HG02938 (cell line): ENCODE results near the gene NOP58.
"Not testable (repeated sequence)": the region's sequence is repeated elsewhere in the genome, so short reads cannot be mapped to it uniquely, and the experiment has no call there.

ENCODE experiments used
- ATAC-seq: cut with Tn5 transposase; IDR thresholded peaks from one replicate; pipeline ENCODE4 v1.9.1; 2021; ENCODE audit warnings: mild to moderate bottlenecking, moderate library complexity; ENCODE audit not compliant: unreplicated experiment

NOP58 gene, protein sequence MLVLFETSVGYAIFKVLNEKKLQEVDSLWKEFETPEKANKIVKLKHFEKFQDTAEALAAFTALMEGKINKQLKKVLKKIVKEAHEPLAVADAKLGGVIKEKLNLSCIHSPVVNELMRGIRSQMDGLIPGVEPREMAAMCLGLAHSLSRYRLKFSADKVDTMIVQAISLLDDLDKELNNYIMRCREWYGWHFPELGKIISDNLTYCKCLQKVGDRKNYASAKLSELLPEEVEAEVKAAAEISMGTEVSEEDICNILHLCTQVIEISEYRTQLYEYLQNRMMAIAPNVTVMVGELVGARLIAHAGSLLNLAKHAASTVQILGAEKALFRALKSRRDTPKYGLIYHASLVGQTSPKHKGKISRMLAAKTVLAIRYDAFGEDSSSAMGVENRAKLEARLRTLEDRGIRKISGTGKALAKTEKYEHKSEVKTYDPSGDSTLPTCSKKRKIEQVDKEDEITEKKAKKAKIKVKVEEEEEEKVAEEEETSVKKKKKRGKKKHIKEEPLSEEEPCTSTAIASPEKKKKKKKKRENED

DNA sequence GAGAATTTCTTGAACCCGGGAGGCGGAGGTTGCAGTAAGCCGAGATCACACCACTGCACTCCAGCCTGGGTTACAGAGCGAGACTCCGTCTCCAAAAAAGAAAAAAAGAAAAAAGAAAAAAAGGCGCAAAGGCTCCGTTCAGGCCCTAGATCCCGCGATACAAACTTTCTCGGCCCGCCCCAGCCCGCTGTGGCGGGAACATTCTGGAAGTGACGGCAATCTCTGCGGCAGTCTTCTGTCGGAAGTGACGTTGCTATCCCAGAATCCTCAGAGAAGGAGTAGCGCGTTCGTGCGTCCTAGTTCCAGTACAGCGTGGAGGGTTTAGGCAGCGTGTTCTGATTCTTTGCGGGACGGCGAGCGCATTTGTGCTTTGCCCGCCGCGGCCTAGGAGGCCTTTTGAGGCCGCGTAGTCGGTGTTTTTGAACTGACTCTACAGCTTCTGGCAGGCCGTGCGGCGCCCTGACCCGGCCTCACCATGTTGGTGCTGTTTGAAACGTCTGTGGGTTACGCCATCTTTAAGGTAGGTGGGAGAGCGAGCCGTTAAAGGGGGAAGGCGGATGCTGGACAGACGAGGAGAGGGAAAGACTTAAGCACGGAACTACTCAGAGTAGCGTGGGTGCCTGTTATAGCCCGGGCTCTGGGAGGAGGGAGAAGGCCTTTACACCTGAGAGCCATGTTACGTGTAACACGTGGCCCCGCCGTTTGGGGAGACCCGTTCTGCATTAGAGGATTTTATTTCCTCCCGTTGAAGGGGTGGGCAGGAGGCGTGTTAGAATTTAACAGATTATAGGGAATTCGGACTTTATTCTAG lies at the start of gene NOP58:
NOP58 (plus strand) TSS at position 297 of the 811 bp plus-strand sequence; CDS start at position 476, 179 bp downstream.
- ATAC-seq = peak; percentile 79

DNA sequence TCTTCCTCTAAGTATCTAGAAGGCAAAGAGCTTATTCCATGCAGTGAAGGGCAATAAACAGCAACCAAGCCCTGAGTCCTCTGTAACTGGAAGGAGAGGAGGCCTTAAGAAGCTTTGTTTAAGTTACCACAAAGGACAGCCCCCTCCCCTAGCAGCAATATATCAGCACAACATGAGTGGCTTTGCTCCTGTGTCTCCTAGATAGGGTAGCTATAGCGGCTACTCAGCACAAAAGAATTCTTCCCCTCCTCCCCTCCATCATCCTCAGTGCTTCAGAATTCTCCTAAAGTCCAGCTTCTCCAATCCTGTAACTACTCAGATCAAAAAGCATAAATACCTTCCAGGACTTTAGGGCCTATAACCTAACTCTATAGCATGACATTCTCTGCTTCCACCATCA lies 43.7 kb upstream of the NOP58 start:
- no peak for ATAC-seq

DNA sequence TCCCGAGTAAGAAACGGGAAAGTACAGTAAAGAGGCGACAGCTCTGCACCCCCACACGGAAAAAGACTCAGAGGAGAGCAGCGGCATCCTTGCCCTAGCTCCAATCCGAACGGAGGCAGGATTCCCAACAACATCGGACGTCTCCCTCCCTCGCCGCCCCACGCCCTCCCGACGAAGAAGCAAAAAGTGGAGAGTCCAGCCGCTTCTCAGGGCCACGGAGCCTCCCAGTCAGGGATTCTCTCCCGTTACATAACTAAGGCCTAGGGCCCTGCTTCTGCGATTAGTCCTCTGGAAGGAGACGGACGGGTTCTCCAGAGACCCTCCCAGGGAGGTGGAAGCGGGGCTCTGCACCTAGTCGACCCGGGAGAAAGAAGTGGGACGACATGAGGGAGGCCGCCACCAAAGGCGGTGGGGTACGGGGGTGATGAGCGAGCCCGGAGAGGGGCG lies 27.8 kb upstream of the NOP58 start:
- peak; percentile 46 for ATAC-seq

DNA sequence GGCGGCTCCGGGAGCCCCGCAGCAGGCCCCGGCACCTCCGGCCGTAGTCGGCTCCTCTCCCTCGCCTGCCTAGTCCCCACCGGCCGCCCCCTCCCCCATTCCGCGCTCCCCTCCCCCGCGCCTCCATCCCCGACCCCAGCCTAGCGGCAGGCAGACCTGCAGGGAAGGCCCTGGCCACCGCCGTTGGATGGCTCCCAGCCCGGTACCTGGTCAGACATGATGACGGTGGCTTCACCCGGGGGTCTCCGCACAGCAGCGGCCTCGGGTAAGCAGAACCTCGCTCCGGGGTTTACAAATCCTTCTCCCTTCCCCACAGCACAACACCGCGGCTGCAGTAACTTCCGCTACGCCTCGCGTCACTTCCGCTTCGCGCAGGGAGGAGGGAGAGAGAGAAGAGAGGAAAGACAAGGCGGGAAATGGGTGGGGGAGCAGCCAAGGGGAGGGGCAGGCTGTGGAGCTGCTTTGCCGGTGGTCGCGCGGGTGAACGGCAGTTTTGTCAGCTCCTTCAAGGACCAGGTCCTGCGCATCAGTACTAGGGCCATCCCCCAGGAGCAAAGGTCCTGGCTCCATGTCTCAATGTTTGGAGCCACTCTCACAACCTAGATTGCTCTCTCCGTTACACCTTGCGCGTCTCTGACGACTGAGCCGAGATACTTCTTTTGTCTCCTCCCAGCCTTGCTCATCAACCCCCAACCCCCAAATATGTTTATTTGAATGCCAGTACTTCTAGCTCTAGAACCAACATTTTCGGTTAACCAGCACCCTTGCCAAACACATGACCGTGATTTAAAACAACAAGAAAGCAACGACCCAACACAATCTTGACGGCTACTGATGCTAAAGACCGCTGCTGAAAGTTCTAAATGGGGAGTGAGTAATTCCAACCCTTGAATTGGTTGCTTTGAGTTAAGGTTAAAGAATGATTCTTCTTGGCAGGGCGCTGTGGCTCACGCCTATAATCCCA lies 27.0 kb upstream of the NOP58 start, which contains the start of gene SUMO1:
SUMO1 (minus strand) TSS at position 364 of the 964 bp plus-strand sequence; CDS start at position 218, 146 bp downstream.
- ATAC-seq = peak; percentile 90

DNA sequence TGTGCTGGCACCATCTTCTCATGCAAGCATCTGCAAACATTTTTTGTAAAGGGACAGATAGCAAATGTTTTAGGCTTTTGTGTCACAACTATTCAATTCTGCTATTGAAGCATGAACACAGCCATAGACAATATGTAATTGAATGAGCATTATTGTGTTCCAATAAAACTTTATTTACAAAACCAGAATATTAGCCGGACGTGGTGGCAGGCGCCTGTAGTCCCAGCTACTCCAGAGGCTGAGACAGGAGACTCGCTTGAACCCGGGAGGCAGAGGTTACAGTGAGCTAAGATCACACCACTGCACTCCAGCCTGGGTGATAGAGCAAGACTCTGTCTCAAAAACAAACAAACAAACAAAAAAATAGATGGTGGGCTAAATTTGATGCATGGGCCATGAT lies 17.9 kb upstream of the NOP58 start:
- not testable (repeated sequence) for ATAC-seq

DNA sequence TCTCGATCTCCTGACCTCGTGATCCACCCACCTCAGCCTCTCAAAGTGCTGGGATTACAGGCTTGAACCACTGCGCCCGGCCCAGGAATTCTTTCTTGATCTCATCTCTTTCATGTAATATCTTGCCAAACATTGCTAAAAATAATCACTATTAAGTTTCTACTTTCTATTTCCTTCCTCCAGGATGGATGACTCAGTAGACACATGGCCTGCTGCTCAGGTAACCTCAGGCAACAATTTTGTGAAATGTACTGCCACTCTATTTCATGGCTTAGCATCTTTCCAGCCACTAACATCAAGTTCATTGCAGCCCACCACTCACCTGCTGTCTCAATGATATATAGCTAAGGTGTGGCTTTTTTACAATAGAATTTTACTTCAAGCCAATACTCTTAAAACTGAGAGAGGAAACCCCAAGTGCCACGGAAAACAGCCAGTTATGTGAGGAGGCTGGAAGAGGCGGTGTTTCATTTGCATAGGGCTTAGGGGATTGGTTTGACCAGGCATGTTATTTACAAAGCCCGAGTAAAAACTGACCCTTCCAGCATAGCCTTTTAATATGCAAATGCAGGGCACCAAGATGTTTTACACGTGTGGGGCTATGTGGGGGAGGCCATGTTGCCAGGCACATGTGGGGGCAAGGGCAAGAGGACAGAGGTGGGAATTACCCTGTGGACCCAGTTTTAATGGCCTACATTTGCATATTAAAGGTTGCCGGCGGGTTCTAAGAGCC lies 15.9 kb upstream of the NOP58 start:
- ATAC-seq = no peak

DNA sequence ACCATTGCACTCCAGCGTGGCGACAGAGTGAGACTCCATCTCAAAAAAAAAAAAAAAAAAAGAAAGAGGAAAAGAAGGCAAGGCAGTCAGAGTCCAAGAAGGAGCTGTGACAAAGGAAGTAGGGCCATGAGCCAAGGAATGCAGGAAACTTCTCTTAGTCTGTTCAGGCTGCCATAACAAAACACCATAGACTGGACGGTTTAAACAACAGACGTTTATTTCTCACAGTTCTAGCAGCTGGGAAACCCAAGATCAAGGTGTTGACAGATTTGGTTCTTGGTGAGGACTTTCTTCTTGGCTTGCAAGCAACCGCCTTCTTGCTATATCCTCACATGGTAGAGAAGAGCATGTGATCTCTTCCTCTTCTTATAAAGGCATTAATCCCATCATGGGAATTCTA lies 14.1 kb upstream of the NOP58 start:
- ATAC-seq = no peak

DNA sequence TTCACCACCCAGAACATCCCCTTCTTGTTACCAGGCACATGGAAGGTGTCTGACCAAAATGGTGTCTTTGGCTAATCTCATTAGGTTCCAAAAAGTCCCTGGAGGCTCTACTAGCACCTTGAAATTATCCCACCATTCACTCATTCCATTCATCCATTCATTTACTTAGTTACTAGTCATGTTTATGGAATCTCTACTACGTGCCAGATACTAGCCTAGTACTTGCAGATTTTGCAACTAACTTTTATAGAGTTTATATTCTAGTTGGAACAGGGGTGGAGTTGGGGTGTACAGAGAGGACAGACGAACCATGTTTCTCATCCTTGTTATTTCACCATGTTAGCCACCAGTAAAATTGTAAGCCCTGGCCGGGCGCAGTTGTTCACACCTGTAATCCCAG lies 4.0 kb upstream of the NOP58 start:
- ATAC-seq = no peak

DNA sequence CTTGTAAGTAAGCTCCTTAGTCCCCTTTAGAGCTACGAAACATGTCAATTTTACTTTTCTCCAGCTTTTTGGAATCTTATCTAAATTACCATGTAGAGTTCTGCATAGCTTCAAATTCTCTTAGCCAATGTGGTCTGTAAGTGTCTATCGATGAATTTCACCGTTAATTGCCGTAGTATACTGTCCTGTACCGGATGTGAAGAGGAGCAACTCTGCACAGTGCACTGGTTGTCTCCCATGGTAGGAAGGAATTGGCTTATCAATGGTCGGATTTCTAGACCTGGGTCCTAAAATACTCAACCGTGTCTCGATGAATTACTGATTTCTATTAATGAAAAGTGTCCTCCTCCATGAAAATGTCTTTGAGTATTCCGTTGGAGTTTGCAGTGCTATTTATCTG lies 1.9 kb downstream of the NOP58 start:
- no peak for ATAC-seq

DNA sequence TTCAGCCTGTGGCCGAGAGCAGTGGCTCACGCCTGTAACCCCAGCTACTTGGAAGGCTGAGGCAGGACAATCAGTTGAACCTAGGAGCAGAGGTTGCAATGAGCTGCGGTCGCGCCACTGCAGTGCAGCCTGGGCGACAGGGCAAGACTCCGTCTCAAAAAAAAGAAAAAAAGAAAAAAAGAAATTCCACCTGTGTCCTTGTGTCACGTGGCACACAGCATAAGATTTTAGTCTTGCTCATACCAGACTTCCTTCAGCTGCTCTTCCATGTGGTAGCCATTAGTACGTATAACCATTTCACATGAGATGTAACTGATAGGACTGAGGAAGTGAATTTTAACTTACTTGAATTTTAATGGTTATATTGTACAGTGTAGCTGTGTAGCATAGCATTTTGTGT lies 4.0 kb downstream of the NOP58 start:
- ATAC-seq = no peak

DNA sequence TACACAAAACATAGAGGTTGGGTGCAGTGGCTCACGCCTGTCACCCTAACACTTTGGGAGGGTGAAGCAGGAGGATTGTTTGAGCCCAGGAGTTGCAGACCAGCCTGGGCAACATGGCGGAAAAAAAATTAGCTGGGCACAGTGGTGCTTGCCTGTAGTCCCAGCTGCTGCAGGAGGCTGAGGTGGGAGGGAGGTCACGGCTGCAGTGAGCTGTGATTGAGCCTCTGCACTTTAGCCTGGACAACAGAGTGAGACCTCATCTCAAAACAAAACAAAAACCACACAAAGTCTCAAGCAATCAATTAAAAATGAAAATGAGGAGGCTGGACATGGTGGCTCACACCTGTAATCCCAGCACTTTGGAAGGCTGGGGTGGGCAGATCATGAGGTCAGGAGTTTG lies 4.9 kb downstream of the NOP58 start:
- ATAC-seq = no peak

DNA sequence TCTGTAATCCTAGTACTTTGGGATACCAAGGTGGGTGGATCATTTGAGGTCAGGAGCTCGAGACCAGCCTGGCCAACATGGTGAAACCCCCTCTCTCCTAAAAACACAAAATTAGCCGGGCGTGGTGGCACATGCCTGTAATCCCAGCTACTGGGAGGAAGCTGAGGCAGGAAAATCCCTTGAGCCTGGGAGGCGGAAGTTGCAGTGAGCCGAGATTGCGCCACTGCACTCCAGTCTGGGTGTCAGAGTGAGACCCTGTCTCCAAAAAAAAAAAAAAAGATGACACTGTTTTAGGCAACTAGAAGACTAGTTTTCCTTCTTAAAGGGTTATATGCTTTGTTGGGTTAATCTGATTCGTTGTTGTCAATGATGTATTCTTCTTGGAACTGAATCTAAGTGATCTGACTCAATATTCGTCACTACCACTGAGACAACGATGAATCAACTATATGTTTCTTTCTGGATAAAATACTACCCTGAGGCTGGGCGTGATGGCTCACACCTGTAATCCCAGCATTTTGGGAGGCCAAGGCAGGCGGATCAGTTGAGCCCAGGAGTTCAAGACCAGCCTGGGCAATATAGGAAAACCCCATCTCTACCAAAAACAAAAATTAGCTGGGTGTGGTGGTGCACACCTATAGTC lies 10.6 kb downstream of the NOP58 start:
- ATAC-seq = not testable (repeated sequence)

DNA sequence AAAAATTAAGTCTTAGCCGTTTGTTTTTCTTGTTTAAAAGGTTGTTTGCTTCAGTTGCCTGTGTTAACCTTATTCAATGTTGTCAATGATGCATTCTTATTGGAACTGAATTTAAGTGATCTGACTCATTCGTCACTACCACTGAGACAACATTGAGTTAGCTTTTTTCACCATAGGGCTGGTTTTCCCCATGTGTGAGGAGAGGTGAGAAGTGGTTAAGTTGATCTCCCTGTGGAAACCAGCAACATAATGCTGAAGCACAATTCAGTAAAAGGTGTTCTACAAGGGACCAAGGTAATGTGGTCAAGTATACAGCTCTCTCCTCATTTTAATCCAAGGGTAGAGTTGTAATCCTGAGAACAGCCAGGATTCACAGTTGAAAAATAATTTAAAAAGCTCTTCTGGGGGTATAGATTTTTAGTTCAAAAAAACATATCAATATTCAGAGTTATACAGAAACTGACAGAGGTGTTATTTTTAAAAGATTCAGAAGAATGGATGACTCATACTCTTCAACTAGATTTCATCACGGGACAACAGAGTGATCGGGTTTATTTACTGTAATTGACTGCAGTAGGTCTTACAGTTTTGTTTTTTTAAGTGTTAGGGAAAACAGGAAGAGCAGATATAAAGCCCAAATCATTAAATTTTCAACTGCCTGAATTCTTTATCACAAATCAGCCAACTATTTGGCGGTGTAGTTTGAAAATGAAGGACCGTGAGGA lies 12.6 kb downstream of the NOP58 start:
- peak; percentile 65 for ATAC-seq

DNA sequence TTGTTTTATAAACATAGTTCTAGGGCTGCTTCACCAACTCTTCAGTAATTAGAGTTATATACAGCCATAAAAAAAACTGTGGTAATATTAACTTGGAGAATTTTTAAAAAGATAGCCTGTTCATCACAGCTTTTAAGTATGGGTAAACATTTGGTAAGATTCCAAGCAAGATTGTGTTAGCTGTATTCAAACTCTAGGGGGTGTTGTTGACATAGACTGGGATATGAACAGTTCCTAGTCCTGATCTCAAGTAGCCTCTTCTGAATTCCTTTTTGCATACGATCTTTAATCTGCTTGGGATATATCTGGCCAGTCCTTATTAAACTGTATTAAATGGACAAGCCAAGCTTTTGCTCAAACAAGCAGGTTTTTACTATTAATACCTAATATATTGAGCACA lies 13.4 kb downstream of the NOP58 start:
- ATAC-seq = no peak

DNA sequence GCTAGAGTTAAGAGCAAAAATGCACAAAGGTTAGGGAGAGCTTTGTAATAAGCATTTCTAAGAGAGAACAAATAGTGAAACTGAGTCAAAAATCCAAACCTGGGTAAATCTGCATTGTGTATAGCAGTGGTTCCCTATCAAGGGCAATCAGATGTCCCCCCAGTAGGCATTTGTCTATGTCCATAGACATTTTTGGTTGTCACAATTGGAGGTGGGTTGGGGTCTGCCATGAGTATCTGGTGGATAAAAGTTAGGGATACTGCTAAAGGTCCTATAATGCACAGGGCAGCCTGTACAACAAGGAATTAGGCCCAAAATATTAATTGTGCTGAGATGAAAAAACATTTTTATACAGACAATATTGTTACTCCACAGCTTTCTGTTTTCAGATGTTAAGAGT lies 21.0 kb downstream of the NOP58 start:
- no peak for ATAC-seq

DNA sequence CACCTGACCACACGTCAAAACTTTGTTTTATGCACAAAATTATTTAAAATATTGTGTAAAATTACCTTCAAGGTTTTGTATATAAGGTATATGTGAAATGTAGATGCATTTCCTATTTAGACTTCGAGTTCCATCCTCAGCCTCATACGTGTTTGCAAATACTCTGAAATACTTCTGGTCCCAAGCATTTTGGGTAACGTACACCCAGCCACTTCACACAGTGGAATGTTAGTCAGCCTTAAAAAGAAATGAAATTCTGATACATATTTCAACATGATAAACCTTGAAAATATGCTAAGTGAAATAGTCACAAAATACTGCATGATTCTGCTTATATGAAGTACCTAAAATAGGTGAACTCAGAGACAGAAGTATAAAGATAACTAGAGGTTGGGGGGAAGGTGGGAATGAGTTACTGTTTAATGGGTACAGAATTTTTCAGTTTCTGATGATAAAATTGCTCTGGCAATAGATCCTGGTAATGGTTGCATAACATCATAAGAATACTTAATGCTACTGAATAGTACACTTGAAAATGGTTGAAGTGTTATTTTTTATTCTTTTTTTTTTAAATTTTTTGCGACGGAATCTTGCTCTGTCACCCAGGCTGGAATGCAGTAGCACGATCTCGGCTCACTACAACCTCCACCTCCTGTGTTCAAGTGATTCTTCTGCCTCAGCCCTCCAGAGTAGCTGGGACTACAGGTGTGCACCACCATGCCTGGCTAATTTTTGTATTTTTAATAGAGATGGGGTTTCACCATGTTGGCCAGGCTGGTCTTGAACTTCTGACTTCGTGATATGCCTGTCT lies 24.0 kb downstream of the NOP58 start:
- no peak for ATAC-seq

DNA sequence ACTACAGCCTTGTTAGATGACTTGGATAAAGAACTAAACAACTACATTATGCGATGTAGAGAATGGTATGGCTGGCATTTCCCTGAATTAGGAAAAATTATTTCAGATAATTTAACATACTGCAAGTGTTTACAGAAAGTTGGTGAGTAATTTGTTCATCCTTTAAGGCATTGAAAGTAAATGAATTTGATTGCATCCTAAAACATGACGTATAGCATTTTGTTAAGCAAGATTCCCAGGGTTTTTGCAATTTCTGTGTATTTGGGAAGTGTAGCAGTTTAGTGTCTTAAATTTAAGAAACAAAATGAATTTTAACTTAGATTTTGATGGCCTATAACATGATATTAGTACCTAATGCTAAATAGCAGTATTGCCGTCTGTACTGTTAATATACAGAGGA lies 24.8 kb downstream of the NOP58 start:
- ATAC-seq = no peak

DNA sequence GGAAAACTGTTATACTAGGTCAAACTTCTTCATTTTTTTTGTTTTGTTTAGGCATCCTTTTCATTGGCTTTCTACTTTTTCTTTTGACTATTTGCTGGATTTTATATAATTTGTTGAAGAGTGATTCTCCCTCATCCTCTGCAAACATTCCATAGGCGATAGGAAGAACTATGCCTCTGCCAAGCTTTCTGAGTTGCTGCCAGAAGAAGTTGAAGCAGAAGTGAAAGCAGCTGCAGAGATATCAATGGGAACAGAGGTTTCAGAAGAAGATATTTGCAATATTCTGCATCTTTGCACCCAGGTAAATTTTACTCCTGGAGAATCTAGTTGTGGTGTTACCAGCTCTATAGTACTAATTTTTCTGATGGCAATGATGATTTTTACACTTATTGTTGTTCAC lies 25.4 kb downstream of the NOP58 start:
- no peak for ATAC-seq
